PC-9 (cell line): ENCODE measurements around the gene EYA2.

Source experiments
- EZH2 ChIP-seq: fragments of 200-600 bp; sonication (generic); IDR thresholded peaks from 2 replicates; pipeline ENCODE4 v1.8.0; 2017; ENCODE audit warnings: antibody characterized with exemption, low read depth
- TF ChIP-seq, protein P1 (sequence below): fragments of 200-600 bp; sonication (generic); conservative IDR thresholded peaks from 2 replicates; pipeline ENCODE4 v1.6.1; 2017; ENCODE audit warnings: mixed run types, antibody characterized with exemption, mild to moderate bottlenecking, moderate library complexity

GRCh38 chr20:46893051-46893450, 1.6 kb upstream of the EYA2 start:
- TF ChIP-seq, protein P1, sequence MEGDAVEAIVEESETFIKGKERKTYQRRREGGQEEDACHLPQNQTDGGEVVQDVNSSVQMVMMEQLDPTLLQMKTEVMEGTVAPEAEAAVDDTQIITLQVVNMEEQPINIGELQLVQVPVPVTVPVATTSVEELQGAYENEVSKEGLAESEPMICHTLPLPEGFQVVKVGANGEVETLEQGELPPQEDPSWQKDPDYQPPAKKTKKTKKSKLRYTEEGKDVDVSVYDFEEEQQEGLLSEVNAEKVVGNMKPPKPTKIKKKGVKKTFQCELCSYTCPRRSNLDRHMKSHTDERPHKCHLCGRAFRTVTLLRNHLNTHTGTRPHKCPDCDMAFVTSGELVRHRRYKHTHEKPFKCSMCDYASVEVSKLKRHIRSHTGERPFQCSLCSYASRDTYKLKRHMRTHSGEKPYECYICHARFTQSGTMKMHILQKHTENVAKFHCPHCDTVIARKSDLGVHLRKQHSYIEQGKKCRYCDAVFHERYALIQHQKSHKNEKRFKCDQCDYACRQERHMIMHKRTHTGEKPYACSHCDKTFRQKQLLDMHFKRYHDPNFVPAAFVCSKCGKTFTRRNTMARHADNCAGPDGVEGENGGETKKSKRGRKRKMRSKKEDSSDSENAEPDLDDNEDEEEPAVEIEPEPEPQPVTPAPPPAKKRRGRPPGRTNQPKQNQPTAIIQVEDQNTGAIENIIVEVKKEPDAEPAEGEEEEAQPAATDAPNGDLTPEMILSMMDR, result no peak
- no peak for TF ChIP-seq EZH2
